NCI-H2107 (cell line): ENCODE measurements around the gene SUN5.
"Not testable (repeated sequence)": the region's sequence is repeated elsewhere in the genome, so short reads cannot be mapped to it uniquely, and the experiment has no call there.

Experiments used
- DNase-seq: peaks from one replicate; lab custom pipeline; 2025; lab: John Stamatoyannopoulos, UW

SUN5 gene

GRCh38 chr20:32977281-32978008 is 26.8 kb downstream of the SUN5 start:
- DNase-seq, result no peak

GRCh38 chr20:32976746-32977145 is 27.5 kb downstream of the SUN5 start:
- DNase-seq, result no peak

- no peak for DNase-seq
Measured at GRCh38 chr20:32975698-32976674, 28.2 kb downstream of the SUN5 start.

- DNase-seq, result not testable (repeated sequence)
Measured at GRCh38 chr20:32975121-32975520, 29.1 kb downstream of the SUN5 start.

- DNase-seq, result not testable (repeated sequence)
Measured at GRCh38 chr20:32974204-32975064, 29.8 kb downstream of the SUN5 start.

GRCh38 chr20:32973077-32973717 is 31.0 kb downstream of the SUN5 start:
- DNase-seq, result no peak

- DNase-seq, result no peak
Measured at GRCh38 chr20:32972181-32973076, 31.8 kb downstream of the SUN5 start.

GRCh38 chr20:32971703-32972161 is 32.5 kb downstream of the SUN5 start:
- peak; percentile 7 for DNase-seq

- DNase-seq, result no peak
Measured at GRCh38 chr20:32970973-32971300, 33.3 kb downstream of the SUN5 start.

- DNase-seq, result no peak
Measured at GRCh38 chr20:32970115-32970972, 33.9 kb downstream of the SUN5 start.

GRCh38 chr20:32969356-32970114 is 34.7 kb downstream of the SUN5 start:
- no peak for DNase-seq

GRCh38 chr20:32968478-32969241 is 35.6 kb downstream of the SUN5 start:
- DNase-seq, result no peak

- no peak for DNase-seq
Measured at GRCh38 chr20:32967961-32968457, 36.2 kb downstream of the SUN5 start.

- DNase-seq, result no peak
Measured at GRCh38 chr20:32966881-32967781, 37.1 kb downstream of the SUN5 start.

- no peak for DNase-seq
Measured at GRCh38 chr20:32966382-32966781, 37.9 kb downstream of the SUN5 start.

GRCh38 chr20:32965581-32966373 is 38.5 kb downstream of the SUN5 start:
- no peak for DNase-seq
